ENCODE results near the gene GCSH. TPM values are rescaled to one million over a fixed set of nuclear protein-coding genes. Genes with fewer than 3 reads are reported as not detected.

GCSH gene
- total and polyA plus RNA-seq, 10 of the 15 experiments (the other 5 are each of a cell fraction or from before 2014, with no cell fraction given), result 14.7 to 108 (median 39.3) TPM

- no peak for TF ChIP-seq CUX1 (IDR thresholded peaks at IDR 0.05; ENCODE audit: insufficient replicate concordance, low read depth, low read length)
- TF ChIP-seq HDGF (IDR thresholded peaks at IDR 0.05), result no peak
- TF ChIP-seq LARP7 (IDR thresholded peaks at IDR 0.05), result no peak
- TF ChIP-seq RUNX3 (IDR thresholded peaks at IDR 0.05; ENCODE audit: low read length), result no peak
- TF ChIP-seq SMC3 (IDR thresholded peaks at IDR 0.05; ENCODE audit: borderline replicate concordance, low read length), result no peak
- no peak for TF ChIP-seq ZNF384 (IDR thresholded peaks at IDR 0.05; ENCODE audit: borderline replicate concordance, low read depth, low read length)
- no peak for TF ChIP-seq ZNF217 (IDR thresholded peaks at IDR 0.05)
- TF ChIP-seq, protein P1, sequence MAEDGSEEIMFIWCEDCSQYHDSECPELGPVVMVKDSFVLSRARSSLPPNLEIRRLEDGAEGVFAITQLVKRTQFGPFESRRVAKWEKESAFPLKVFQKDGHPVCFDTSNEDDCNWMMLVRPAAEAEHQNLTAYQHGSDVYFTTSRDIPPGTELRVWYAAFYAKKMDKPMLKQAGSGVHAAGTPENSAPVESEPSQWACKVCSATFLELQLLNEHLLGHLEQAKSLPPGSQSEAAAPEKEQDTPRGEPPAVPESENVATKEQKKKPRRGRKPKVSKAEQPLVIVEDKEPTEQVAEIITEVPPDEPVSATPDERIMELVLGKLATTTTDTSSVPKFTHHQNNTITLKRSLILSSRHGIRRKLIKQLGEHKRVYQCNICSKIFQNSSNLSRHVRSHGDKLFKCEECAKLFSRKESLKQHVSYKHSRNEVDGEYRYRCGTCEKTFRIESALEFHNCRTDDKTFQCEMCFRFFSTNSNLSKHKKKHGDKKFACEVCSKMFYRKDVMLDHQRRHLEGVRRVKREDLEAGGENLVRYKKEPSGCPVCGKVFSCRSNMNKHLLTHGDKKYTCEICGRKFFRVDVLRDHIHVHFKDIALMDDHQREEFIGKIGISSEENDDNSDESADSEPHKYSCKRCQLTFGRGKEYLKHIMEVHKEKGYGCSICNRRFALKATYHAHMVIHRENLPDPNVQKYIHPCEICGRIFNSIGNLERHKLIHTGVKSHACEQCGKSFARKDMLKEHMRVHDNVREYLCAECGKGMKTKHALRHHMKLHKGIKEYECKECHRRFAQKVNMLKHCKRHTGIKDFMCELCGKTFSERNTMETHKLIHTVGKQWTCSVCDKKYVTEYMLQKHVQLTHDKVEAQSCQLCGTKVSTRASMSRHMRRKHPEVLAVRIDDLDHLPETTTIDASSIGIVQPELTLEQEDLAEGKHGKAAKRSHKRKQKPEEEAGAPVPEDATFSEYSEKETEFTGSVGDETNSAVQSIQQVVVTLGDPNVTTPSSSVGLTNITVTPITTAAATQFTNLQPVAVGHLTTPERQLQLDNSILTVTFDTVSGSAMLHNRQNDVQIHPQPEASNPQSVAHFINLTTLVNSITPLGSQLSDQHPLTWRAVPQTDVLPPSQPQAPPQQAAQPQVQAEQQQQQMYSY (CRISPR knock-in tag; IDR thresholded peaks at IDR 0.05), result no peak
- TF ChIP-seq USF1 (IDR thresholded peaks at IDR 0.05; ENCODE audit: borderline replicate concordance, extremely low read length, insufficient read depth, low read depth, low read length), result no peak
- TF ChIP-seq TARDBP (IDR thresholded peaks at IDR 0.05; ENCODE audit: borderline replicate concordance), result no peak
- TF ChIP-seq, protein P2, sequence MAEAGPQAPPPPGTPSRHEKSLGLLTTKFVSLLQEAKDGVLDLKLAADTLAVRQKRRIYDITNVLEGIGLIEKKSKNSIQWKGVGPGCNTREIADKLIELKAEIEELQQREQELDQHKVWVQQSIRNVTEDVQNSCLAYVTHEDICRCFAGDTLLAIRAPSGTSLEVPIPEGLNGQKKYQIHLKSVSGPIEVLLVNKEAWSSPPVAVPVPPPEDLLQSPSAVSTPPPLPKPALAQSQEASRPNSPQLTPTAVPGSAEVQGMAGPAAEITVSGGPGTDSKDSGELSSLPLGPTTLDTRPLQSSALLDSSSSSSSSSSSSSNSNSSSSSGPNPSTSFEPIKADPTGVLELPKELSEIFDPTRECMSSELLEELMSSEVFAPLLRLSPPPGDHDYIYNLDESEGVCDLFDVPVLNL (IDR thresholded peaks at IDR 0.05; ENCODE audit: low read depth, low read length), result no peak
Measured at GRCh38 chr16:81094771-81095251, 1.4 kb downstream of the GCSH start (continued).
